H1 (cell line): ENCODE measurements around the gene POMT2.
"Not testable (repeated sequence)": the region's sequence is repeated elsewhere in the genome, so short reads cannot be mapped to it uniquely, and the experiment has no call there.

Experiments used
- CEBPB ChIP-seq: IDR thresholded peaks from 2 replicates; pipeline ENCODE4 v1.6.1; 2012; ENCODE audit warnings: low read depth, low read length
- CHD1 ChIP-seq: IDR thresholded peaks from 2 replicates; pipeline ENCODE4 v1.6.1; 2012; ENCODE audit warnings: low read depth, low read length, improper control_type of control experiment
- EP300 ChIP-seq, 2 experiments: IDR thresholded peaks; 1 replicate in 1 of 2; 2 replicates in 1 of 2; pipeline ENCODE4 v1.6.1; 2011 to 2012; ENCODE audit warnings: low read depth in 2 of 2, low read length in 2 of 2, mild to moderate bottlenecking in 2 of 2, borderline replicate concordance in 1 of 2, inconsistent platforms in 1 of 2, moderate library complexity in 1 of 2
- EZH2 ChIP-seq: fragments of 200-600 bp; sonication (generic); IDR thresholded peaks from 2 replicates; pipeline ENCODE4 v1.7.1; 2012; ENCODE audit warnings: low read depth, mild to moderate bottlenecking, moderate library complexity, low read length, inconsistent platforms; ENCODE audit not compliant: severe bottlenecking
- POLR2A ChIP-seq, 2 experiments: IDR thresholded peaks; 1 replicate in 1 of 2; 2 replicates in 1 of 2; pipeline ENCODE4 v1.6.1; 2011; ENCODE audit warnings: low read depth in 2 of 2, low read length in 2 of 2, mild to moderate bottlenecking in 2 of 2; ENCODE audit errors: control extremely low read depth in 1 of 2
- POLR2AphosphoS5 ChIP-seq: IDR thresholded peaks from 2 replicates; pipeline ENCODE4 v1.6.1; 2011; ENCODE audit warnings: low read depth, low read length
- TAF7 ChIP-seq: optimal IDR thresholded peaks from 2 replicates; pipeline ENCODE3; 2011; ENCODE audit warnings: low read depth, mild to moderate bottlenecking, inconsistent platforms, low read length, moderate library complexity, borderline replicate concordance
- TBP ChIP-seq: IDR thresholded peaks from 2 replicates; pipeline ENCODE4 v1.6.1; 2011; ENCODE audit warnings: low read depth, low read length, improper control_type of control experiment
- TCF12 ChIP-seq: IDR thresholded peaks from 2 replicates; pipeline ENCODE4 v1.6.1; 2011; ENCODE audit warnings: low read depth, mild to moderate bottlenecking, low read length
- TF ChIP-seq, protein P1 (sequence below): fragments of 300-600 bp; sonication (generic); IDR thresholded peaks from 2 replicates; pipeline ENCODE4 v1.7.1; 2012; ENCODE audit warnings: low read length, moderate library complexity, mild to moderate bottlenecking, inconsistent platforms; ENCODE audit not compliant: insufficient replicate concordance

DNA sequence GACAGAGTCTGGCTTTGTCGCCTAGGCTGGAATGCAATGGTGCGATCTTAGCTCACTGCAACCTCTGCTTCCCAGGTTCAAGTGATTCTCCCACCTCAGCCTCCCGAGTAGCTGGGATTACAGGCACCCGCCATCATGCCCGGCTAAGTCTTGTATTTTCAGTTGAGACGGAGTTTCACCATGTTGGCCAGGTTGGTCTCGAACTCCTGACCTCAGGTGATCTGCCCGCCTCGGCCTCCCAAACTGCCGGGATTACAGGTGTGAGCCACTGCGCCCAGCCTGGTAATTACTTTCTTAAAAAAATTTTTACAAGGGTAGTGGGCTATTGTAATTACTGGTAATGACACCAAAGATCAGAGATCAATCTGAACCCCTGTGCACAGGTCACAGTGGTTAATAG is 1.9 kb downstream of the POMT2 start:
- not testable (repeated sequence) for TF ChIP-seq EZH2; TBP; POLR2AphosphoS5; TAF7; TCF12; EP300 (IDR thresholded peaks at IDR 0.05; ENCODE audit: borderline replicate concordance in 1 of 2, low read depth in 2 of 2, low read length in 2 of 2); POLR2A (IDR thresholded peaks at IDR 0.05; ENCODE audit: control extremely low read depth in 1 of 2, low read depth in 2 of 2, low read length in 2 of 2); CHD1; CEBPB
- TF ChIP-seq, protein P1, sequence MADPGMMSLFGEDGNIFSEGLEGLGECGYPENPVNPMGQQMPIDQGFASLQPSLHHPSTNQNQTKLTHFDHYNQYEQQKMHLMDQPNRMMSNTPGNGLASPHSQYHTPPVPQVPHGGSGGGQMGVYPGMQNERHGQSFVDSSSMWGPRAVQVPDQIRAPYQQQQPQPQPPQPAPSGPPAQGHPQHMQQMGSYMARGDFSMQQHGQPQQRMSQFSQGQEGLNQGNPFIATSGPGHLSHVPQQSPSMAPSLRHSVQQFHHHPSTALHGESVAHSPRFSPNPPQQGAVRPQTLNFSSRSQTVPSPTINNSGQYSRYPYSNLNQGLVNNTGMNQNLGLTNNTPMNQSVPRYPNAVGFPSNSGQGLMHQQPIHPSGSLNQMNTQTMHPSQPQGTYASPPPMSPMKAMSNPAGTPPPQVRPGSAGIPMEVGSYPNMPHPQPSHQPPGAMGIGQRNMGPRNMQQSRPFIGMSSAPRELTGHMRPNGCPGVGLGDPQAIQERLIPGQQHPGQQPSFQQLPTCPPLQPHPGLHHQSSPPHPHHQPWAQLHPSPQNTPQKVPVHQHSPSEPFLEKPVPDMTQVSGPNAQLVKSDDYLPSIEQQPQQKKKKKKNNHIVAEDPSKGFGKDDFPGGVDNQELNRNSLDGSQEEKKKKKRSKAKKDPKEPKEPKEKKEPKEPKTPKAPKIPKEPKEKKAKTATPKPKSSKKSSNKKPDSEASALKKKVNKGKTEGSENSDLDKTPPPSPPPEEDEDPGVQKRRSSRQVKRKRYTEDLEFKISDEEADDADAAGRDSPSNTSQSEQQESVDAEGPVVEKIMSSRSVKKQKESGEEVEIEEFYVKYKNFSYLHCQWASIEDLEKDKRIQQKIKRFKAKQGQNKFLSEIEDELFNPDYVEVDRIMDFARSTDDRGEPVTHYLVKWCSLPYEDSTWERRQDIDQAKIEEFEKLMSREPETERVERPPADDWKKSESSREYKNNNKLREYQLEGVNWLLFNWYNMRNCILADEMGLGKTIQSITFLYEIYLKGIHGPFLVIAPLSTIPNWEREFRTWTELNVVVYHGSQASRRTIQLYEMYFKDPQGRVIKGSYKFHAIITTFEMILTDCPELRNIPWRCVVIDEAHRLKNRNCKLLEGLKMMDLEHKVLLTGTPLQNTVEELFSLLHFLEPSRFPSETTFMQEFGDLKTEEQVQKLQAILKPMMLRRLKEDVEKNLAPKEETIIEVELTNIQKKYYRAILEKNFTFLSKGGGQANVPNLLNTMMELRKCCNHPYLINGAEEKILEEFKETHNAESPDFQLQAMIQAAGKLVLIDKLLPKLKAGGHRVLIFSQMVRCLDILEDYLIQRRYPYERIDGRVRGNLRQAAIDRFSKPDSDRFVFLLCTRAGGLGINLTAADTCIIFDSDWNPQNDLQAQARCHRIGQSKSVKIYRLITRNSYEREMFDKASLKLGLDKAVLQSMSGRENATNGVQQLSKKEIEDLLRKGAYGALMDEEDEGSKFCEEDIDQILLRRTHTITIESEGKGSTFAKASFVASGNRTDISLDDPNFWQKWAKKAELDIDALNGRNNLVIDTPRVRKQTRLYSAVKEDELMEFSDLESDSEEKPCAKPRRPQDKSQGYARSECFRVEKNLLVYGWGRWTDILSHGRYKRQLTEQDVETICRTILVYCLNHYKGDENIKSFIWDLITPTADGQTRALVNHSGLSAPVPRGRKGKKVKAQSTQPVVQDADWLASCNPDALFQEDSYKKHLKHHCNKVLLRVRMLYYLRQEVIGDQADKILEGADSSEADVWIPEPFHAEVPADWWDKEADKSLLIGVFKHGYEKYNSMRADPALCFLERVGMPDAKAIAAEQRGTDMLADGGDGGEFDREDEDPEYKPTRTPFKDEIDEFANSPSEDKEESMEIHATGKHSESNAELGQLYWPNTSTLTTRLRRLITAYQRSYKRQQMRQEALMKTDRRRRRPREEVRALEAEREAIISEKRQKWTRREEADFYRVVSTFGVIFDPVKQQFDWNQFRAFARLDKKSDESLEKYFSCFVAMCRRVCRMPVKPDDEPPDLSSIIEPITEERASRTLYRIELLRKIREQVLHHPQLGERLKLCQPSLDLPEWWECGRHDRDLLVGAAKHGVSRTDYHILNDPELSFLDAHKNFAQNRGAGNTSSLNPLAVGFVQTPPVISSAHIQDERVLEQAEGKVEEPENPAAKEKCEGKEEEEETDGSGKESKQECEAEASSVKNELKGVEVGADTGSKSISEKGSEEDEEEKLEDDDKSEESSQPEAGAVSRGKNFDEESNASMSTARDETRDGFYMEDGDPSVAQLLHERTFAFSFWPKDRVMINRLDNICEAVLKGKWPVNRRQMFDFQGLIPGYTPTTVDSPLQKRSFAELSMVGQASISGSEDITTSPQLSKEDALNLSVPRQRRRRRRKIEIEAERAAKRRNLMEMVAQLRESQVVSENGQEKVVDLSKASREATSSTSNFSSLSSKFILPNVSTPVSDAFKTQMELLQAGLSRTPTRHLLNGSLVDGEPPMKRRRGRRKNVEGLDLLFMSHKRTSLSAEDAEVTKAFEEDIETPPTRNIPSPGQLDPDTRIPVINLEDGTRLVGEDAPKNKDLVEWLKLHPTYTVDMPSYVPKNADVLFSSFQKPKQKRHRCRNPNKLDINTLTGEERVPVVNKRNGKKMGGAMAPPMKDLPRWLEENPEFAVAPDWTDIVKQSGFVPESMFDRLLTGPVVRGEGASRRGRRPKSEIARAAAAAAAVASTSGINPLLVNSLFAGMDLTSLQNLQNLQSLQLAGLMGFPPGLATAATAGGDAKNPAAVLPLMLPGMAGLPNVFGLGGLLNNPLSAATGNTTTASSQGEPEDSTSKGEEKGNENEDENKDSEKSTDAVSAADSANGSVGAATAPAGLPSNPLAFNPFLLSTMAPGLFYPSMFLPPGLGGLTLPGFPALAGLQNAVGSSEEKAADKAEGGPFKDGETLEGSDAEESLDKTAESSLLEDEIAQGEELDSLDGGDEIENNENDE: not testable (repeated sequence)
